ENCODE results near the gene SRSF10.
"Not testable (repeated sequence)": the region's sequence is repeated elsewhere in the genome, so short reads cannot be mapped to it uniquely, and the experiment has no call there.

The SRSF10 gene

DNA sequence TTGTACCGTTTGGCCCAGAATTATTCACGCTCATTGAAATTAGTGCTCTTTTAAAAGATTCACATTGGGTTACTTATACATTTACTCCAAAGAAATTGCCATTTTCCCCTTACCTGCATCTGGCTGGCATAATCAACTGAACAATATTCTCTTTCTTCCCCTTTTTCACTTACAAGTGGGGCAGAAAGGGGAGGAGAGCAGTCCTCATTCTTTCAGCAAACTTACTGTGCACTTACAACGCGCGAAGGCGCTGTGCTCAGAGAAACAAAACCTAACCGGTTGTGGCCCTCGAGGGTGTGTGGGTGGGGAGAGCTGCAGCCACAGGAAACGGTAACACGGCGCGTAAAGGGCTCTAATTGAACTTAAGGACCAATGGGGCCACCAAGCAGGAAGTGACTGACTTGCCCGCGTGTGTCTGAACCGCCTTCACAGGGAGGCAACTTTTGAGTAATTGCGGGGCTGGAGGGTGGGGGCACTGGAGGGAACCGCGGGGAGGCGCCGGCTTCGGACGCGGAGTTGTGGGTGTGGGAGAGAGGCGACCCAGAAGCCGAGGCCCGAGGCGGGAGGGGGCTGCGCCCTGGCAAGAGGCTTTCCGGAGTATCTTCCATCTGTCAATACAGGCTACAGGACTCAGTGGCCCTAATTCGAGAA lies 21.2 kb downstream of the SRSF10 start:
- no peaks in the 10 kb centered on the region for H3K27me3 Mint-ChIP-seq
- no peaks in the 10 kb centered on the region for H3K9me3 Mint-ChIP-seq
- peaks cover 32% of the 10 kb centered on the region for H3K4me1 Mint-ChIP-seq
- peak overlapping the region; percentile 99 for H3K4me3 Mint-ChIP-seq
- H3K36me3 Mint-ChIP-seq: peaks cover 7% of the 10 kb centered on the region
- peak; percentile 73 to 91 for DNase-seq (ENCODE audit: low spot score in 2 of 2)
- ATAC-seq (ENCODE audit: low read depth): peak; percentile 76
- H3K27ac Mint-ChIP-seq: peak overlapping the region; percentile 99

DNA sequence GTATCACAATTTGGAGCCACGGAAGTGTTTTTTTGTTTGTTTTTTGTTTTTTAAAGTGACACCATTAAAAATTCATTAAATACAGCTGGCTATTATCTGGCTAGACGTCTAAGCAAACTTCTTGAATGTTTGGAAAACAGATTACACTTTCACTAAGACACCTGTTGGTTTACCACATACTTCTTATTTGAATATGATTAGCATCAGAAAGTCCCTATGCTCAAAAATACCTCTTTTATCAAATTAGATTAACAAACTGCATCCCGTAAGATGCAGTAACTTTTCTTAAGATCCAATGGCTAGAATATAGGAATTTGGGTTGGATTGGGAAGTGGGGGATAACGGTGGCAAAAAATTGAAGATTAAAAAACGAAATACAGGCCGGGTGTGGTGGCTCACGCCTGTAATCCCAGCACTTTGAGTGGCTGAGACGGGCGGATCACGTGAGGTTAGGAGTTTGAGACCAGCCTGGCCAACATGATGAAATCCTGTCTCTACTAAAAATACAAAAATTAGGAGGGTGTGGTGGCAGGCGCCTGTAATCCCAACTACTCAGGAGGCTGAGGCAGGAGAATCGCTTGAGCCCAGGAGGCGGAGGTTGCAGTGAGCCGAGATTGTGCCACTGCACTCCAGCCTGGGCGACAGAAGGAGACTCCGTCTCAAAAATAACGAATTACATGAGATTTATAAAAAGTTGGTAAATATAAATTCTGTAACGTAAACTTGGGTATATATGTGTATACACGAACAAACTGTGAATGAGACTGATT lies 21.9 kb downstream of the SRSF10 start:
- H3K27ac Mint-ChIP-seq: peak overlapping the region; percentile 99
- not testable (repeated sequence) for DNase-seq (ENCODE audit: low spot score in 2 of 2); H3K9me3 Mint-ChIP-seq; ATAC-seq (ENCODE audit: low read depth); H3K36me3 Mint-ChIP-seq; H3K27me3 Mint-ChIP-seq
- peaks cover 29% of the 10 kb centered on the region for H3K4me1 Mint-ChIP-seq
- peak overlapping the region; percentile 99 for H3K4me3 Mint-ChIP-seq

- no peak for DNase-seq (ENCODE audit: low spot score in 2 of 2)
- H3K27ac Mint-ChIP-seq: peak overlapping the region; percentile 99
- H3K4me3 Mint-ChIP-seq: peak overlapping the region; percentile 29
- H3K4me1 Mint-ChIP-seq: peaks cover 29% of the 10 kb centered on the region
- no peaks in the 10 kb centered on the region for H3K27me3 Mint-ChIP-seq
- ATAC-seq (ENCODE audit: low read depth): no peak
- H3K36me3 Mint-ChIP-seq: peaks cover 7% of the 10 kb centered on the region
- H3K9me3 Mint-ChIP-seq: no peaks in the 10 kb centered on the region
Observed at GRCh38 chr1:23957096-23957495, 23.0 kb downstream of the SRSF10 start.

DNA sequence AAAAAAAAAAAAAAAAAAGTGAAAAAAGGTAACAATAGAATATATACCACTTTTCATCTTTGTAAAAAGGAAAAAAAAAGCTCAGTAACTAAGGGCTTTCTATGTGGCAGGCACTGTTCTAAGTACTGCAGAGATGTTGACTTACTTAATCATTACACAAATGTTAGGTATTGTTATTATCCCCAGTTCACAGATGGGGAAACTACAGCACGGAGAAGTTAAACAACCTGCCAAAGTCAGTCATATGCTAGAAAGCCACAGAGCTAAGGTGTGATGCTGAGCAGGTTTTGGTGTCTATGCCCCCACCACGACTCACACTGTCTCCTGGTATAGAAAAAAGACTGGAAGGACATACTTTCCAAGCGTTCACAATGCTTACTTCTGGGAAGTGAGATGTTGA lies 27.1 kb downstream of the SRSF10 start:
- no peak for DNase-seq (ENCODE audit: low spot score in 2 of 2)
- no peaks in the 10 kb centered on the region for H3K36me3 Mint-ChIP-seq
- H3K27me3 Mint-ChIP-seq: no peaks in the 10 kb centered on the region
- no peak for ATAC-seq (ENCODE audit: low read depth)
- H3K9me3 Mint-ChIP-seq: no peaks in the 10 kb centered on the region
- H3K27ac Mint-ChIP-seq: no peak overlapping the region
- no peak overlapping the region for H3K4me3 Mint-ChIP-seq
- peaks cover 20% of the 10 kb centered on the region for H3K4me1 Mint-ChIP-seq

DNA sequence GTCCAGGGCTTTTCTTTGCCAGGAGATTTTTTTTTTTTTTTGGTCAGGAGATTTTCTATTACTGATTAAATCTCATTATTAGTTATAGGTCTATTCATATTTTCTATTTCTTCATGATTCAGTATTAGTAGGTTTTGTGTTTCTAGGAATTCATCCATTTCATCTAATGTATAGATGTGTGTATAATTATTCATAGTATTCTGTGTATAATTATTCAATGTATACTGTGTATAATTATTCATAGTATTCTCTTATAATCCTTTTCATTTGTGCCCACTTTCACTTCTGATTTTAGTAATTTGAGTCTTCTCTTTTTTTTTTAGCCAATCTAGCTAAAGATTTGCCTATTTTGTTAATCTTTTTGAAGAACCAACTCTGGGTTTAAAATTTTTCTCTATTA lies 32.8 kb downstream of the SRSF10 start:
- Mint-ChIP-seq H3K9me3 (peaks cover 2% of the 10 kb centered on the region), H3K27me3 (no peaks in the 10 kb centered on the region), H3K36me3 (no peaks in the 10 kb centered on the region), H3K4me1 (peaks cover 8% of the 10 kb centered on the region), H3K4me3 (no peak overlapping the region), H3K27ac (no peak overlapping the region)
- ATAC-seq (ENCODE audit: low read depth) (no peak), DNase-seq (ENCODE audit: low spot score in 2 of 2) (no peak)

- Mint-ChIP-seq H3K36me3 (no peaks in the 10 kb centered on the region), H3K4me3 (no peak overlapping the region), H3K27ac (no peak overlapping the region), H3K4me1 (peaks cover 6% of the 10 kb centered on the region), H3K9me3 (no peaks in the 10 kb centered on the region), H3K27me3 (no peaks in the 10 kb centered on the region)
- DNase-seq (ENCODE audit: low spot score in 2 of 2) (no peak), ATAC-seq (ENCODE audit: low read depth) (no peak)
Observed at GRCh38 chr1:23936481-23937176, 43.5 kb downstream of the SRSF10 start.

DNA sequence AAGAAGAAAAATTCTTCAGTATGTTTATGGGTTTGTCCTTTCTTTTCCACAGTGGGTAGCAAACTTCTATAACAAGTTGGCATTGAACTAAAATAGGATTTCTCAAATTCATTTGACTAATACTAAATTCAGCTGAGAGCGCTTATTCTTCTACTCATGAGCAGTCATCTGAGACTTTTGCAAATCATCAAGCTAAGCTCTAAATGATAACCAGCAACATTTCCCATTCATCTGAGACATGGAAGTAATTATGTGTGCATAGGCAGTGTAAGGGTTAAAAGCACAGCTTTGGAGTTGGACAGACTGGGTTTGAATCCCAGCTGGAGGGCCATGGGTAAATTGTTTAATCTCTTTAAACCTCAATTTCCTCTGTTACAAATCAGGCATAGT lies 48.6 kb downstream of the SRSF10 start:
- peak overlapping the region; percentile 82 for H3K27ac Mint-ChIP-seq
- H3K9me3 Mint-ChIP-seq: no peaks in the 10 kb centered on the region
- DNase-seq (ENCODE audit: low spot score in 2 of 2) (no peak), ATAC-seq (ENCODE audit: low read depth) (peak; percentile 51)
- H3K27me3 Mint-ChIP-seq: no peaks in the 10 kb centered on the region
- H3K36me3 Mint-ChIP-seq: no peaks in the 10 kb centered on the region
- peaks cover 17% of the 10 kb centered on the region for H3K4me1 Mint-ChIP-seq
- H3K4me3 Mint-ChIP-seq: peak overlapping the region; percentile 62

DNA sequence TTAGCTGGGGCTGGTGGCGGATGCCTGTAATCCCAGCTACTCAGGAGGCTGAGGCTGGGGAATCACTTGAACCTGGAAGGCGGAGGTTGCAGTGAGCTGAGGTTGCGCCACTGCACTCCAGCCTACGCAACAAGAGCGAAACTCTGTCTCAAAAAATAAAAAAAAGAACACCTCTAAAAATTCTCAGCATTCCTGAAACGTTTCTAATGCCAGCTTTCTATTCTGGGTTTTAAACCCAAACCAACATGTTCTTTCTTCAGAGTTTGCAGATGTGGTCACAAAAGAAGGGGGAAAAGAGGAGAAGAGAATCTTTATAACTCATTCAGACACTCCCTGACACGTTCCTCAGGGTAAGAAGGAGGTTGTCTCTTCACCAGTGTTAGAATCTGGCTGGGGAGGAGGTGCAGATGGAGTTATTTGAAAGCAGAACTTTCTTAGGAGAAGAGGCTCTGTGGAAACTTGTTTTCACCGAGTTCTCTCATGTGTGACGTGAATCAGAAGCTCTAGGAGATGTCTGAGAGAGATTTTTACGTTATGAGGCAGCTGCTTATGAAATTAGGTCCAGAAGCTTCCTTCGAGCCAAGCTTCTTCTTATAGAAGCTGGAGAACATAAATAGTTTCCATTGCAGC lies 49.2 kb downstream of the SRSF10 start:
- Mint-ChIP-seq H3K4me1 (peaks cover 17% of the 10 kb centered on the region), H3K27ac (peak overlapping the region; percentile 82), H3K27me3 (no peaks in the 10 kb centered on the region), H3K4me3 (peak overlapping the region; percentile 62), H3K9me3 (no peaks in the 10 kb centered on the region), H3K36me3 (no peaks in the 10 kb centered on the region)
- peak; percentile 85 for ATAC-seq (ENCODE audit: low read depth)
- DNase-seq (ENCODE audit: low spot score in 2 of 2): no peak

DNA sequence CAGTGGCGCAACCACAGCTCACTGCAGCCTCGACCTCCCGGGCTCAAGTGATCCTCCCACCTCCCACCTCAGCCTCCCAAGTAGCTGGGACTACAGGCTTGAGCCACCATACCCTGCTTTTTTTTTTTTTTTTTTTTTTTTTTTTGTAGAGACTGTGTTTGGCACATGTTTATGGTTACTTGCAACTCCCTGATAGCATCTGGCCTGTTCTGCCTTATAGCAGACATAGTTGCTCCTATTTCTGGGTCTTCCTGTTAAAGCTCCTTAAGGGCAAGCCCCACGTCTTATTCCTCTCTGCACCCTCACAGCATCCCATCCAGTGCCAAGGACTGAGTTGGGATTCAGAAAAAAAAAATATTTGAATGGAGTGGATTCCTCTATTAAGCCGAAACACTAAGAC lies 49.9 kb downstream of the SRSF10 start:
- peaks cover 17% of the 10 kb centered on the region for H3K4me1 Mint-ChIP-seq

DNA sequence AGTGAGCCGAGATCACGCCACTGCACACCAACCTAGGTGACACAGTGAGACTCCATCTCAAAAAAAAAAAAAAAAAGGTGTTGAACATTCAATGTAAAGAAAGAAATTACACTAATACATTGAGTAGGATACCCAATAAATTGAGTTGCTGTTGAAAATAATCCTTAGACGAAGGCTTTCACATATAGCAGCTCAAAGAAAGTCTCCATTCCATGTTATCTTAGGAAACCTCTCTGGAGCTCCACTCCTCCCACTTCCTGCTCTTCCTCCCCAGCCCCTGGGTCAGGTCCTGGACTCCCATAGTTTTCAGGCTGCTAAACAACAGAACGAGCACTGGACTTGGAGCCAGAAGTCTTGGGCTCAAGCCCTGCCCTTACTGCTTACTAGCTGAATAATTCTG lies 51.3 kb downstream of the SRSF10 start:
- no peaks in the 10 kb centered on the region for H3K9me3 Mint-ChIP-seq
- ATAC-seq (ENCODE audit: low read depth): no peak
- no peak overlapping the region for H3K4me3 Mint-ChIP-seq

More for the DNA sequence above, 49.9 kb downstream of the SRSF10 start:
- Mint-ChIP-seq H3K27me3 (no peaks in the 10 kb centered on the region), H3K36me3 (no peaks in the 10 kb centered on the region), H3K27ac (peak overlapping the region; percentile 82), H3K9me3 (no peaks in the 10 kb centered on the region), H3K4me3 (peak overlapping the region; percentile 5)
- DNase-seq (ENCODE audit: low spot score in 2 of 2) (no peak), ATAC-seq (ENCODE audit: low read depth) (no peak)

GRCh38 chr1:23927097-23927496 lies 53.0 kb downstream of the SRSF10 start:
- Mint-ChIP-seq H3K27me3 (no peaks in the 10 kb centered on the region), H3K4me1 (peaks cover 11% of the 10 kb centered on the region), H3K4me3 (no peak overlapping the region), H3K27ac (no peak overlapping the region), H3K9me3 (no peaks in the 10 kb centered on the region), H3K36me3 (no peaks in the 10 kb centered on the region)
- ATAC-seq (ENCODE audit: low read depth) (no peak), DNase-seq (ENCODE audit: low spot score in 2 of 2) (no peak)

More for the DNA sequence above, 51.3 kb downstream of the SRSF10 start:
- no peaks in the 10 kb centered on the region for H3K27me3 Mint-ChIP-seq
- no peaks in the 10 kb centered on the region for H3K36me3 Mint-ChIP-seq
- H3K4me1 Mint-ChIP-seq: peaks cover 17% of the 10 kb centered on the region
- DNase-seq (ENCODE audit: low spot score in 2 of 2): no peak
- no peak overlapping the region for H3K27ac Mint-ChIP-seq

DNA sequence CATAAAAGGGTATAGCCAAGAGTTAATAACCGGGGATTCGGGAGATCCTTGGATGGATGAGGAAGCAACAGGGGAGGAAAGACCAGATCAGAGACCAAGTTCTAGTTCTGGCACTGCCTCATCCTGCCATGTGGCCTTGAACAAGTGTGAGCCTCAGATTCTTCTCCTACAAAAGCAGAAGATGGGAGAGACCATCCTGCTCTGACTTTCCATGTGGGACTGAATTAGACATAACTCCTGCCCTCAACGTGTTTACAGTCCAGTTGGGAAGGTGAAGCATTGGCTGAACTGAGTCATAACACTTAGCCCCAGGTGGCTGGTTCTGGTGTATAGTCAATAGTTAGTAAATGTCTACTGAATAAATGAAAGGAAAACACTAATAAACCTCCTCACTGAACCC lies 54.8 kb downstream of the SRSF10 start:
- Mint-ChIP-seq H3K4me3 (no peak overlapping the region), H3K9me3 (no peaks in the 10 kb centered on the region), H3K36me3 (no peaks in the 10 kb centered on the region), H3K4me1 (no peaks in the 10 kb centered on the region), H3K27ac (no peak overlapping the region), H3K27me3 (no peaks in the 10 kb centered on the region)
- no peak for ATAC-seq (ENCODE audit: low read depth)
- DNase-seq (ENCODE audit: low spot score in 2 of 2): no peak

DNA sequence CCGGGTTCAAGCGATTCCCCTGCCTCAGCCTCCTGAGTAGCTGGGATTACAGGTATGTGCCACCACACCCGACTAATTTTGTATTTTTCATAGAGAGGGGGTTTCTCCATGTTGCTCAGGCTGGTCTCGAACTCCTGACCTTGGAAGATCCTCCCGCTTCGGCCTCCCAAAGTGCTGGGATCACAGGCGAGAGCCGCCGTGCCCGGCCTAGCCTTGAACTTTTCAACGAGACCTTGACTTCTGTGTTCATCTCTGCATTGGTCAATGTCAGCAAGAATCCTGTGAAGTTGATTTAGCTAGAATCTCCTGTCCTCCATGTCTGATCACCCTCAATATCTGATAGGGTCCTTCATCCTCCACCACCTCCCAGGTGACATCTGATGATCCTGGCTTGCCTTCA lies 55.5 kb downstream of the SRSF10 start:
- Mint-ChIP-seq H3K27ac (no peak overlapping the region), H3K4me1 (peaks cover 2% of the 10 kb centered on the region)

More for the DNA sequence above, 55.5 kb downstream of the SRSF10 start:
- no peaks in the 10 kb centered on the region for H3K36me3 Mint-ChIP-seq
- ATAC-seq (ENCODE audit: low read depth) (no peak), DNase-seq (ENCODE audit: low spot score in 2 of 2) (no peak)
- H3K9me3 Mint-ChIP-seq: no peaks in the 10 kb centered on the region
- no peak overlapping the region for H3K4me3 Mint-ChIP-seq
- H3K27me3 Mint-ChIP-seq: no peaks in the 10 kb centered on the region

Measured in memory B cell (primary cell).